ENCODE measurements around the gene LRRN1.
"Not testable (repeated sequence)": the region's sequence is repeated elsewhere in the genome, so short reads cannot be mapped to it uniquely, and the experiment has no call there.

LRRN1 gene

GRCh38 chr3:3875491-3875890 lies 76.3 kb downstream of the LRRN1 start:
- Histone ChIP-seq H3K4me3 (ENCODE audit: insufficient read depth, low read length, poor library complexity, severe bottlenecking) (no peak overlapping the region), H3K79me2 (ENCODE audit: insufficient read depth, low read length) (no peaks in the 10 kb centered on the region), H3K4me2 (ENCODE audit: low read depth, low read length, poor library complexity, severe bottlenecking) (no peak overlapping the region), H3K27ac (ENCODE audit: low read depth, low read length) (no peak overlapping the region), H3K9ac (ENCODE audit: low read length) (no peak overlapping the region), H3K9me3 (ENCODE audit: insufficient read depth, low read length) (no peaks in the 10 kb centered on the region), H3K27me3 (ENCODE audit: low read length) (no peaks in the 10 kb centered on the region), H3F3A (ENCODE audit: insufficient read depth) (no peaks in the 10 kb centered on the region), H4K20me1 (ENCODE audit: low read depth, low read length) (no peaks in the 10 kb centered on the region), H3K36me3 (ENCODE audit: low read length) (no peaks in the 10 kb centered on the region), H3K9me2 (replicated peaks; ENCODE audit: insufficient read depth, low read length) (no peaks in the 10 kb centered on the region), H2AFZ (ENCODE audit: low read depth, low read length, severe bottlenecking) (no peak overlapping the region)
- no peak for TF ChIP-seq CTCF (IDR thresholded peaks at IDR 0.05; ENCODE audit: insufficient read depth, low read length, poor library complexity, severe bottlenecking)
- no peak for TF ChIP-seq EZH2phosphoT487 (conservative IDR thresholded peaks at IDR 0.05; ENCODE audit: low read length)

GRCh38 chr3:3881050-3881449 lies 81.8 kb downstream of the LRRN1 start:
- Histone ChIP-seq H3K79me2 (ENCODE audit: insufficient read depth, low read length) (no peaks in the 10 kb centered on the region), H3K9me3 (ENCODE audit: insufficient read depth, low read length) (no peaks in the 10 kb centered on the region), H3K9me2 (replicated peaks; ENCODE audit: insufficient read depth, low read length) (no peaks in the 10 kb centered on the region), H3F3A (ENCODE audit: insufficient read depth) (no peaks in the 10 kb centered on the region), H2AFZ (ENCODE audit: low read depth, low read length, severe bottlenecking) (no peak overlapping the region), H3K4me2 (ENCODE audit: low read depth, low read length, poor library complexity, severe bottlenecking) (no peak overlapping the region), H3K36me3 (ENCODE audit: low read length) (no peaks in the 10 kb centered on the region), H4K20me1 (ENCODE audit: low read depth, low read length) (no peaks in the 10 kb centered on the region), H3K9ac (ENCODE audit: low read length) (no peak overlapping the region), H3K4me3 (ENCODE audit: insufficient read depth, low read length, poor library complexity, severe bottlenecking) (no peak overlapping the region), H3K27me3 (ENCODE audit: low read length) (no peaks in the 10 kb centered on the region), H3K27ac (ENCODE audit: low read depth, low read length) (no peak overlapping the region)
- TF ChIP-seq EZH2phosphoT487 (conservative IDR thresholded peaks at IDR 0.05; ENCODE audit: low read length), result no peak
- no peak for TF ChIP-seq CTCF (IDR thresholded peaks at IDR 0.05; ENCODE audit: insufficient read depth, low read length, poor library complexity, severe bottlenecking)

DNA sequence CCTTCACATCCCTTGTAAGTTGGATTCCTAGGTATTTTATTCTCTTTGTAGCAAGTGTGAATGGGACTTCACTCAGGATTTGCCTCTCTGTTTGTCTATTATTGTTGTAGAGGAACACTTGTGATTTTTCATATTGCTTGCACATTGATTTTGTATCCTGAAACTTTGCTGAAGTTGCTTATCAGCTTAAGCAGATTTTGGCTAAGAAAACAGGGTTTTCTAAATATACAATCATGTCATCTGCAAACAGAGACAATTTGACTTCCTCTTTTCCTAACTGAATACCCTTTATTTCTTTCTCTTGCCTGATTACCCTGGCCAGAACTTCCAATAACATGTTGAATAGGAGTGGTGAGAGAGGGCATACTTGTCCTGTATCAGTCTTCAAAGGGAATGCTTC lies 88.1 kb downstream of the LRRN1 start:
- H3K79me2 ChIP-seq (ENCODE audit: insufficient read depth, low read length); H3K9me2 ChIP-seq (replicated peaks; ENCODE audit: insufficient read depth, low read length); H3K9ac ChIP-seq (ENCODE audit: low read length); H3K36me3 ChIP-seq (ENCODE audit: low read length); H3K4me2 ChIP-seq (ENCODE audit: low read depth, low read length, poor library complexity, severe bottlenecking); H4K20me1 ChIP-seq (ENCODE audit: low read depth, low read length); H3K27ac ChIP-seq (ENCODE audit: low read depth, low read length); H3K9me3 ChIP-seq (ENCODE audit: insufficient read depth, low read length); H2AFZ ChIP-seq (ENCODE audit: low read depth, low read length, severe bottlenecking); H3K4me3 ChIP-seq (ENCODE audit: insufficient read depth, low read length, poor library complexity, severe bottlenecking); H3F3A ChIP-seq (ENCODE audit: insufficient read depth); H3K27me3 ChIP-seq (ENCODE audit: low read length): not testable (repeated sequence)

- H3K9ac ChIP-seq (ENCODE audit: low read length), result no peak overlapping the region
- H3K9me3 ChIP-seq (ENCODE audit: insufficient read depth, low read length), result no peaks in the 10 kb centered on the region
- H3K36me3 ChIP-seq (ENCODE audit: low read length), result no peaks in the 10 kb centered on the region
- no peak overlapping the region for H3K4me2 ChIP-seq (ENCODE audit: low read depth, low read length, poor library complexity, severe bottlenecking)
- H3K9me2 ChIP-seq (replicated peaks; ENCODE audit: insufficient read depth, low read length), result no peaks in the 10 kb centered on the region
- H4K20me1 ChIP-seq (ENCODE audit: low read depth, low read length), result no peaks in the 10 kb centered on the region
- TF ChIP-seq EZH2phosphoT487 (conservative IDR thresholded peaks at IDR 0.05; ENCODE audit: low read length), result no peak
- TF ChIP-seq CTCF (IDR thresholded peaks at IDR 0.05; ENCODE audit: insufficient read depth, low read length, poor library complexity, severe bottlenecking), result no peak
- H3K27me3 ChIP-seq (ENCODE audit: low read length), result no peaks in the 10 kb centered on the region
- no peak overlapping the region for H2AFZ ChIP-seq (ENCODE audit: low read depth, low read length, severe bottlenecking)
- no peaks in the 10 kb centered on the region for H3K79me2 ChIP-seq (ENCODE audit: insufficient read depth, low read length)
- H3K27ac ChIP-seq (ENCODE audit: low read depth, low read length), result no peak overlapping the region
- no peaks in the 10 kb centered on the region for H3F3A ChIP-seq (ENCODE audit: insufficient read depth)
- no peak overlapping the region for H3K4me3 ChIP-seq (ENCODE audit: insufficient read depth, low read length, poor library complexity, severe bottlenecking)
Observed at GRCh38 chr3:3893590-3893989, 94.4 kb downstream of the LRRN1 start.
